Measurements from ENCODE around the gene TM9SF3. TPM values are rescaled to one million over a fixed set of nuclear protein-coding genes. Genes with fewer than 3 reads are reported as not detected.

Gene TM9SF3
- total RNA-seq, 6 donors from 2014 or later, result 30.4 to 112 (median 80.8) TPM

GRCh38 chr10:96606216-96606615 is 19.4 kb upstream of the TM9SF3 start:
- 95% methylated on average over 4 of the region's 4 CpGs for WGBS, 2 donors
- H3K4me1 ChIP-seq, result no peaks in the 10 kb centered on the region
- H3K27me3 ChIP-seq, result no peaks in the 10 kb centered on the region
- TF ChIP-seq CTCF (IDR thresholded peaks at IDR 0.05) (no peak), POLR2A (IDR thresholded peaks at IDR 0.05) (no peak), EP300 (IDR thresholded peaks at IDR 0.05) (no peak), POLR2AphosphoS5 (IDR thresholded peaks at IDR 0.05) (no peak)
- peaks cover 0 to 7% (median 4%) of the 10 kb centered on the region in 4 donors for H3K36me3 ChIP-seq
- H3K9me3 ChIP-seq, result no peaks in the 10 kb centered on the region
- H3K27ac ChIP-seq, result no peak overlapping the region
- DNase-seq (no peak), ATAC-seq (ENCODE audit: low FRiP score in 2 of 2) (no peak)
- no peak overlapping the region for H3K4me3 ChIP-seq

DNA sequence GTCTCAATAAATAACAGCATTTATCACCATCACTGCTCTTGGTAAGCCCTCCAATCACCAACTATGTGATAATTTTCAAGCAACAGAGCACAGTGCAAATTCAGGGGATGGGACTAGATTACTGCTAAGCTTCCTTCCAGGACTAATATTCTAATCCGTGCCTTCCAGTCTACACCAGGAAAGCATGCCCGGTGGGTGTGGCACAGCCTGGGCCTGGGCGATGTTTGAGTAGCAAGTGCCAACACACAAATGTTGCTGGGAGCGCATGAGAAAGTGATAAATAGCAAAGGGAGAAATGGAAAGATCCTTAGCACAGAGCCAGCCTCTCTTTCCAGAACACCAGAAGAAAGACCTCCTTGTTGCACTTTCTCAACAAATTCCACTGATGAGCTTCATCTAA is 13.5 kb upstream of the TM9SF3 start:
- Histone ChIP-seq H3K27ac (no peak overlapping the region), H3K4me3 (no peak overlapping the region), H3K4me1 (no peaks in the 10 kb centered on the region), H3K9me3 (no peaks in the 10 kb centered on the region), H3K36me3 (peaks cover 0 to 7% (median 0%) of the 10 kb centered on the region in 4 donors), H3K27me3 (no peaks in the 10 kb centered on the region)
- TF ChIP-seq POLR2A (IDR thresholded peaks at IDR 0.05), result no peak
- 81 to 94% methylated on average over 4 of the region's 4 CpGs for WGBS, 2 donors
- DNase-seq, result no peak
- no peak for ATAC-seq (ENCODE audit: low FRiP score in 2 of 2)

DNA sequence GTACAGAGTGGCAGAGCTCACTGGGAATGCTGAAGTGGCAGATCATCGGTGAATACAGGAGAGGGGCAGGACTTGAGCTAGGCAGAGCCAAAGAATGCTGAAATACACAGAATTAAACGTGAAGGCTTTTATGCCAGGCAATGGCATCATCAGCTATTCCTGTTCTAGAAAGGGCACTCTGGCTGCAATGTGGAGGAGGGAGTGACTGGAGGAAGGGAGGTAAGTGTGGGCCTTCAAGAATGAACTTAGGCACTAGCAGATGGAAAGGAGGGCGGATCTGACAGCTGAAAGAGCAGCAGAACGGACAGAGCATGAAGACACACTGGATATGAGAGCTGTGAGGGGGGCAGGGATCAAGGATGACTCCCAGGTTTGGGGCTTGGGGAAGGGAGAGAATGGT is 12.0 kb upstream of the TM9SF3 start:
- no peak overlapping the region for H3K27ac ChIP-seq
- H3K9me3 ChIP-seq, result no peaks in the 10 kb centered on the region
- H3K27me3 ChIP-seq, result no peaks in the 10 kb centered on the region
- peaks cover 0 to 8% (median 4%) of the 10 kb centered on the region in 4 donors for H3K36me3 ChIP-seq
- ATAC-seq (ENCODE audit: low FRiP score in 2 of 2) (no peak), DNase-seq (no peak)
- 75 to 86% methylated on average over 4 of the region's 4 CpGs for WGBS, 2 donors
- H3K4me1 ChIP-seq, result no peaks in the 10 kb centered on the region
- H3K4me3 ChIP-seq, result no peak overlapping the region
- no peak for TF ChIP-seq CTCF (IDR thresholded peaks at IDR 0.05)
- no peak for TF ChIP-seq EP300 (IDR thresholded peaks at IDR 0.05)
- no peak for TF ChIP-seq POLR2A (IDR thresholded peaks at IDR 0.05)
- TF ChIP-seq POLR2AphosphoS5 (IDR thresholded peaks at IDR 0.05), result no peak

- peaks cover 0 to 8% (median 4%) of the 10 kb centered on the region in 4 donors for H3K36me3 ChIP-seq
- H3K4me1 ChIP-seq, result no peaks in the 10 kb centered on the region
- WGBS, 2 donors, result 53 to 69% methylated on average over 1 of the region's 1 CpG
- no peaks in the 10 kb centered on the region for H3K27me3 ChIP-seq
- no peaks in the 10 kb centered on the region for H3K9me3 ChIP-seq
- H3K27ac ChIP-seq, result no peak overlapping the region
- ATAC-seq (ENCODE audit: low FRiP score in 2 of 2) (no peak), DNase-seq (no peak)
- H3K4me3 ChIP-seq, result no peak overlapping the region
- TF ChIP-seq EP300 (IDR thresholded peaks at IDR 0.05) (no peak), CTCF (IDR thresholded peaks at IDR 0.05) (no peak)
Observed at GRCh38 chr10:96596422-96597407, 9.9 kb upstream of the TM9SF3 start.

DNA sequence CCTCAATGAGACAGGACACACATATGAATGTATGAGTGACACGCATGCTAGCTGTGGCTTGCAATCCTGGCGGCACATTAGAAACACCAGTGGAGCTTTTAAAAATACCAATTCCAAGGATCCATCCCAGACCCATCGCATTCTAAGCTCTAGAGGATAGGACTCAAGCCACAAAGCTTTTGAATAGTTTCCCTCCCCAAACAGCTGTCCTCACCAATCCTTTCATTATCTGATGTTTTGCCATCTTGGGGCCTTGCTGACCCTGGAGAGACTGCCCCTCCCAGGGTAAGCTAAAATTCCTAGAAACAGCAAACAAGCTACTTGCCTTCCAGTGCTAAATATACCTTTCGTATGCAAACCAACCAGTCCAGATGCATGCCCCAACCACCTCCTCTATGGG is 8.9 kb upstream of the TM9SF3 start:
- 94 to 96% methylated on average over 4 of the region's 4 CpGs for WGBS, 2 donors
- H3K27ac ChIP-seq, result no peak overlapping the region

More for the DNA sequence above, 8.9 kb upstream of the TM9SF3 start:
- Histone ChIP-seq H3K9me3 (no peaks in the 10 kb centered on the region), H3K4me1 (no peaks in the 10 kb centered on the region), H3K36me3 (peaks cover 0 to 8% (median 3%) of the 10 kb centered on the region in 4 donors), H3K27me3 (no peaks in the 10 kb centered on the region), H3K4me3 (no peak overlapping the region)
- TF ChIP-seq POLR2AphosphoS5 (IDR thresholded peaks at IDR 0.05), result no peak
- TF ChIP-seq POLR2A (IDR thresholded peaks at IDR 0.05), result no peak
- no peak for TF ChIP-seq EP300 (IDR thresholded peaks at IDR 0.05)
- no peak for TF ChIP-seq CTCF (IDR thresholded peaks at IDR 0.05)
- ATAC-seq (ENCODE audit: low FRiP score in 2 of 2) (no peak), DNase-seq (no peak)
